GM12891 (cell line): ENCODE measurements around the gene GABRG2.

ENCODE experiments used
- POLR2A ChIP-seq: IDR thresholded peaks from 2 replicates; pipeline ENCODE4 v1.6.1; 2011; ENCODE audit warnings: low read depth, low read length, control low read depth
- POLR2AphosphoS5 ChIP-seq: IDR thresholded peaks from 2 replicates; pipeline ENCODE4 v1.6.1; 2011; ENCODE audit warnings: low read depth, low read length, control low read depth
- SPI1 ChIP-seq: IDR thresholded peaks from 2 replicates; pipeline ENCODE4 v1.6.1; 2011; ENCODE audit warnings: low read depth, low read length, control low read depth

GRCh38 chr5:162068936-162069335, 1.4 kb downstream of the GABRG2 start:
- no peak for TF ChIP-seq POLR2AphosphoS5
- TF ChIP-seq POLR2A: no peak
- TF ChIP-seq SPI1: no peak
